Endodermal cell (in vitro differentiated cells): Measurements from ENCODE around the gene PHF8. TPM values are rescaled to one million over a fixed set of nuclear protein-coding genes. Genes with fewer than 3 reads are reported as not detected.

Source experiments
- DNase-seq: peaks from one replicate; pipeline ENCODE4 v3.0.0-alpha.2; 2017
- H3K27ac ChIP-seq: 2 replicates; pipeline ENCODE4 v1.5.1; 2013; ENCODE audit warnings: mild to moderate bottlenecking, low read depth, low read length, moderate library complexity
- H3K27me3 ChIP-seq: 2 replicates; pipeline ENCODE4 v1.6.1; 2013; ENCODE audit warnings: mild to moderate bottlenecking, low read length, moderate library complexity; ENCODE audit not compliant: insufficient read depth, control insufficient read depth, poor library complexity, severe bottlenecking
- H3K36me3 ChIP-seq: 2 replicates; pipeline ENCODE4 v1.7.0; 2013; ENCODE audit warnings: mild to moderate bottlenecking, low read length, moderate library complexity; ENCODE audit not compliant: control insufficient read depth, insufficient read depth
- H3K4me1 ChIP-seq: one replicate; pipeline ENCODE4 v1.7.0; 2013; ENCODE audit warnings: low read length; ENCODE audit not compliant: control insufficient read depth, insufficient read depth
- H3K4me3 ChIP-seq: 2 replicates; pipeline ENCODE4 v1.5.1; 2013; ENCODE audit warnings: mild to moderate bottlenecking, low read length, moderate library complexity
- H3K9ac ChIP-seq: 2 replicates; pipeline ENCODE4 v1.6.1; 2013; ENCODE audit warnings: mild to moderate bottlenecking, low read length, moderate library complexity; ENCODE audit not compliant: poor library complexity, severe bottlenecking; ENCODE audit errors: extremely low read depth
- H3K9me3 ChIP-seq: 2 replicates; pipeline ENCODE4 v1.6.1; 2013; ENCODE audit warnings: mild to moderate bottlenecking, low read length, moderate library complexity; ENCODE audit not compliant: control insufficient read depth
- H3K27ac Mint-ChIP-seq: 2 replicates; pipeline ENCODE4 v1.8.0; 2020; ENCODE audit warnings: mixed read lengths
- H3K27me3 Mint-ChIP-seq: 2 replicates; pipeline ENCODE4 v1.8.0; 2021; ENCODE audit warnings: mild to moderate bottlenecking, mixed read lengths; ENCODE audit not compliant: insufficient read depth
- H3K36me3 Mint-ChIP-seq: 2 replicates; pipeline ENCODE4 v1.8.0; 2020; ENCODE audit warnings: low read depth, mixed read lengths
- H3K4me1 Mint-ChIP-seq: 2 replicates; pipeline ENCODE4 v1.8.0; 2020; ENCODE audit warnings: mixed read lengths
- H3K4me3 Mint-ChIP-seq: 2 replicates; pipeline ENCODE4 v1.8.0; 2020; ENCODE audit warnings: mild to moderate bottlenecking, moderate library complexity, mixed read lengths
- H3K9me3 Mint-ChIP-seq: 2 replicates; pipeline ENCODE4 v1.8.0; 2020; ENCODE audit warnings: mild to moderate bottlenecking, mixed read lengths
- CTCF ChIP-seq: fragments of 200-600 bp; sonication (generic); conservative IDR thresholded peaks from 2 replicates; pipeline ENCODE4 v1.5.0; 2021; ENCODE audit warnings: antibody characterized with exemption, mild to moderate bottlenecking
- WGBS, 2 experiments: methylation state at CpG; one replicate each; pipeline versions ENCODE4 v1.1.5 to v1.1.7; 2013; ENCODE audit warnings: missing lambda C conversion rate in 2 of 2, mixed read lengths in 1 of 2; ENCODE audit not compliant: insufficient coverage in 1 of 2, insufficient read length in 1 of 2; 5-methylcytosine and 5-hydroxymethylcytosine counted together
- total RNA-seq, 2 donors: library from RNA; stranded (reverse); fragmentation: NEBNext Ultra II Directional in 1 of 2; extraction: Animal tissue kit (Norgen Biotek cat#: 25700) in 1 of 2; gene quantifications; 2 replicates in 1 of 2; 3 replicates in 1 of 2; pipeline ENCODE4 v1.2.1, GENCODE V29; 2021

Gene PHF8
- total RNA-seq, 2 donors from 2014 or later: 30.6 to 36.4 TPM

- Mint-ChIP-seq H3K9me3 (peaks cover 49% of the 10 kb centered on the region), H3K4me3 (no peak overlapping the region), H3K4me1 (no peaks in the 10 kb centered on the region), H3K27me3 (no peaks in the 10 kb centered on the region), H3K27ac (no peak overlapping the region), H3K36me3 (peaks cover 44% of the 10 kb centered on the region)
- Histone ChIP-seq H3K9ac (no peak overlapping the region), H3K4me1 (no peaks in the 10 kb centered on the region), H3K27me3 (no peaks in the 10 kb centered on the region), H3K9me3 (no peaks in the 10 kb centered on the region), H3K4me3 (no peak overlapping the region), H3K36me3 (peaks cover 22% of the 10 kb centered on the region), H3K27ac (no peak overlapping the region)
- no peak for DNase-seq
- no peak for TF ChIP-seq CTCF
- WGBS, 2 experiments: 93% methylated on average over 3 of the region's 4 CpGs; no CpG with 5 or more reads in 1 of the 2 experiments
These were observed 36.6 kb downstream of the PHF8 start for GRCh38 chrX:54007682-54008081.

- TF ChIP-seq CTCF: no peak
- H3K27ac Mint-ChIP-seq: no peak overlapping the region
- H3K27ac ChIP-seq: no peak overlapping the region
- no peaks in the 10 kb centered on the region for H3K9me3 ChIP-seq
- no peak for DNase-seq
- H3K9ac ChIP-seq: no peak overlapping the region
- H3K4me3 Mint-ChIP-seq: no peak overlapping the region
- H3K36me3 Mint-ChIP-seq: peaks cover 52% of the 10 kb centered on the region
- no peaks in the 10 kb centered on the region for H3K27me3 ChIP-seq
- H3K27me3 Mint-ChIP-seq: no peaks in the 10 kb centered on the region
- H3K9me3 Mint-ChIP-seq: peaks cover 59% of the 10 kb centered on the region
- no peaks in the 10 kb centered on the region for H3K4me1 Mint-ChIP-seq
- H3K4me3 ChIP-seq: no peak overlapping the region
- peaks cover 25% of the 10 kb centered on the region for H3K36me3 ChIP-seq
- H3K4me1 ChIP-seq: no peaks in the 10 kb centered on the region
- WGBS, 2 experiments: 88 to 100% methylated on average over 1 to 2 of the region's 2 CpGs
These were observed 46.5 kb downstream of the PHF8 start for GRCh38 chrX:53997724-53998123.

GRCh38 chrX:53992589-53992988 is 51.7 kb downstream of the PHF8 start:
- 100% methylated on average over 1 to 4 of the region's 4 CpGs for WGBS, 2 experiments
- H3K9me3 ChIP-seq: no peaks in the 10 kb centered on the region
- Mint-ChIP-seq H3K27me3 (no peaks in the 10 kb centered on the region), H3K36me3 (peaks cover 38% of the 10 kb centered on the region), H3K9me3 (peaks cover 60% of the 10 kb centered on the region), H3K27ac (no peak overlapping the region), H3K4me1 (no peaks in the 10 kb centered on the region), H3K4me3 (no peak overlapping the region)
- H3K27me3 ChIP-seq: no peaks in the 10 kb centered on the region
- H3K4me1 ChIP-seq: no peaks in the 10 kb centered on the region
- H3K9ac ChIP-seq: no peak overlapping the region
- H3K4me3 ChIP-seq: no peak overlapping the region
- TF ChIP-seq CTCF: no peak
- no peak overlapping the region for H3K27ac ChIP-seq
- peaks cover 33% of the 10 kb centered on the region for H3K36me3 ChIP-seq
- DNase-seq: no peak
